ENCODE data around the gene NGF.

DNA sequence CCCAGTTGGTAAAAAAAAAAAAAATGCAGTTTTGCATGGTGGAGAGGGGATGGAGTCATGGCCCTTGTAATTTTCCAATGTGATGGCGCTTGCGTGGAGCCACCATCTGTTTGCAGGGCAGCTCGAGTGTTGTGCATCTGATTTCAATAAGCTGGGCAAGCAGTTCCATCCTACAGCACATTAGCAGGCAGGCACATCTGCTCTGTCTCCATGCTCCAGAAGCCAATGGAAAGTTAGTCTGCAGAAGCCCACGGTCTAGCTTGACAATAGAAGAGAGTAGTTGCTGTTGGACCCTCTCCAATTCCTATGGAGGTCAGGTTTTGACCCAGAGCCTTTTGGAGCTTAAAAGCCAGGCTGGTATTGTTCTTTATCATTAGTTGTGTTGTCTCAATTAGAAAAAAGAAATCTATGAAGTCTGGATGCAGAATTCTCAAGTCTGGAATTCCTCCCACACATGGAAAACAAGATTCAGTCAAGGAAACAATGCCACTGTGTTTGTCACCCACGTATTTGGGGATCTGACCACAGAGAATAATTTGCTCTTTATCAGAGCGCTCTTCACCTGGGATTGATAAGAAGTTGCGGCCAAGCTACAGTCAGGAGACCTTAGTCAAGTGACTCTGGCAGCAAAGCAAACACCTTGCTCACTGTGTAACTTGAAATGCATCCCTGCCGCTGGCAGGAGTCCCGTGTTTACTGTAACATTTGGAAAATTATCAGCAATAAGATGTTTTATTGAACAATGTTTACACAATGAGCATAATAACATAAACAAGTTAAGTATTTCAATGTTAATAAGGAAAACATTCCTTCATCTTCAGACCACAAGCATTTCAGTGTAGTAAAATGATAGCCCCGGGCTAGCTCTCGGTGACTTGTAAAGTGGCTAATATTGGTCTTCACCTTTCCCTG lies 20.7 kb downstream of the NGF start:
- TF ChIP-seq POLR2A (IDR thresholded peaks at IDR 0.05; ENCODE audit: low read depth) (no peak), POLR2AphosphoS5 (IDR thresholded peaks at IDR 0.05) (no peak), EP300 (IDR thresholded peaks at IDR 0.05) (no peak)
- TF ChIP-seq, protein P1, sequence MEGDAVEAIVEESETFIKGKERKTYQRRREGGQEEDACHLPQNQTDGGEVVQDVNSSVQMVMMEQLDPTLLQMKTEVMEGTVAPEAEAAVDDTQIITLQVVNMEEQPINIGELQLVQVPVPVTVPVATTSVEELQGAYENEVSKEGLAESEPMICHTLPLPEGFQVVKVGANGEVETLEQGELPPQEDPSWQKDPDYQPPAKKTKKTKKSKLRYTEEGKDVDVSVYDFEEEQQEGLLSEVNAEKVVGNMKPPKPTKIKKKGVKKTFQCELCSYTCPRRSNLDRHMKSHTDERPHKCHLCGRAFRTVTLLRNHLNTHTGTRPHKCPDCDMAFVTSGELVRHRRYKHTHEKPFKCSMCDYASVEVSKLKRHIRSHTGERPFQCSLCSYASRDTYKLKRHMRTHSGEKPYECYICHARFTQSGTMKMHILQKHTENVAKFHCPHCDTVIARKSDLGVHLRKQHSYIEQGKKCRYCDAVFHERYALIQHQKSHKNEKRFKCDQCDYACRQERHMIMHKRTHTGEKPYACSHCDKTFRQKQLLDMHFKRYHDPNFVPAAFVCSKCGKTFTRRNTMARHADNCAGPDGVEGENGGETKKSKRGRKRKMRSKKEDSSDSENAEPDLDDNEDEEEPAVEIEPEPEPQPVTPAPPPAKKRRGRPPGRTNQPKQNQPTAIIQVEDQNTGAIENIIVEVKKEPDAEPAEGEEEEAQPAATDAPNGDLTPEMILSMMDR (IDR thresholded peaks at IDR 0.05), result no peak
